ENCODE measurements around the gene DNAAF1.
"Not testable (repeated sequence)": the region's sequence is repeated elsewhere in the genome, so short reads cannot be mapped to it uniquely, and the experiment has no call there.

The DNAAF1 gene

GRCh38 chr16:84116720-84117493 lies 28.2 kb upstream of the DNAAF1 start, which contains the start of gene MBTPS1:
MBTPS1 (minus strand) TSS chr16:84116942; CDS start chr16:84101783, 15,159 bp downstream.
- peak within 1 kb of the TSS; percentile 60 for H3K4me3 ChIP-seq (ENCODE audit: severe bottlenecking)
- peak; percentile 99 for DNase-seq (ENCODE audit: low spot score)
- H3K27ac ChIP-seq (ENCODE audit: poor library complexity, severe bottlenecking): peak within 1 kb of the TSS; percentile 58
- H3K9me3 ChIP-seq (ENCODE audit: severe bottlenecking): no peaks in the 10 kb centered on the region
- peak; percentile 91 for ATAC-seq (ENCODE audit: low read depth)
- H3K27me3 ChIP-seq (ENCODE audit: insufficient read depth, poor library complexity, severe bottlenecking): no peaks in the 10 kb centered on the region
- peaks cover 5% of the 10 kb centered on the region for H3K4me1 ChIP-seq (ENCODE audit: insufficient read depth, poor library complexity, severe bottlenecking)
- peak; percentile 28 for TF ChIP-seq CTCF (IDR thresholded peaks at IDR 0.05; ENCODE audit: poor library complexity, severe bottlenecking)
- H3K36me3 ChIP-seq (ENCODE audit: low read depth): 0 out of 2 replicates have a peak, but pooled peaks cover 5% of the 10 kb centered on the region

GRCh38 chr16:84117494-84117843 lies 27.6 kb upstream of the DNAAF1 start:
- DNase-seq (ENCODE audit: low spot score) (no peak), ATAC-seq (ENCODE audit: low read depth) (no peak)
- Histone ChIP-seq H3K4me3 (ENCODE audit: severe bottlenecking) (peak overlapping the region; percentile 60), H3K36me3 (ENCODE audit: low read depth) (0 out of 2 replicates have a peak, but pooled peaks cover 5% of the 10 kb centered on the region), H3K27me3 (ENCODE audit: insufficient read depth, poor library complexity, severe bottlenecking) (no peaks in the 10 kb centered on the region), H3K9me3 (ENCODE audit: severe bottlenecking) (no peaks in the 10 kb centered on the region), H3K4me1 (ENCODE audit: insufficient read depth, poor library complexity, severe bottlenecking) (peaks cover 5% of the 10 kb centered on the region), H3K27ac (ENCODE audit: poor library complexity, severe bottlenecking) (peak overlapping the region; percentile 58)
- no peak for TF ChIP-seq CTCF (IDR thresholded peaks at IDR 0.05; ENCODE audit: poor library complexity, severe bottlenecking)

GRCh38 chr16:84118315-84118714 lies 26.8 kb upstream of the DNAAF1 start:
- not testable (repeated sequence) for H3K9me3 ChIP-seq (ENCODE audit: severe bottlenecking); DNase-seq (ENCODE audit: low spot score); H3K27ac ChIP-seq (ENCODE audit: poor library complexity, severe bottlenecking); ATAC-seq (ENCODE audit: low read depth); H3K27me3 ChIP-seq (ENCODE audit: insufficient read depth, poor library complexity, severe bottlenecking); H3K4me1 ChIP-seq (ENCODE audit: insufficient read depth, poor library complexity, severe bottlenecking); H3K4me3 ChIP-seq (ENCODE audit: severe bottlenecking)
- 0 out of 2 replicates have a peak, but pooled peaks cover 10% of the 10 kb centered on the region for H3K36me3 ChIP-seq (ENCODE audit: low read depth)

- no peak for DNase-seq (ENCODE audit: low spot score)
- H3K36me3 ChIP-seq (ENCODE audit: low read depth): peaks cover 19% of the 10 kb centered on the region
- H3K4me1 ChIP-seq (ENCODE audit: insufficient read depth, poor library complexity, severe bottlenecking): peaks cover 5% of the 10 kb centered on the region
- no peak for ATAC-seq (ENCODE audit: low read depth)
- no peak overlapping the region for H3K4me3 ChIP-seq (ENCODE audit: severe bottlenecking)
- H3K27ac ChIP-seq (ENCODE audit: poor library complexity, severe bottlenecking): no peak overlapping the region
- H3K27me3 ChIP-seq (ENCODE audit: insufficient read depth, poor library complexity, severe bottlenecking): no peaks in the 10 kb centered on the region
- peaks cover 2% of the 10 kb centered on the region for H3K9me3 ChIP-seq (ENCODE audit: severe bottlenecking)
- TF ChIP-seq CTCF (IDR thresholded peaks at IDR 0.05; ENCODE audit: poor library complexity, severe bottlenecking): no peak
These were observed 25.7 kb upstream of the DNAAF1 start for GRCh38 chr16:84119368-84119767.

DNA sequence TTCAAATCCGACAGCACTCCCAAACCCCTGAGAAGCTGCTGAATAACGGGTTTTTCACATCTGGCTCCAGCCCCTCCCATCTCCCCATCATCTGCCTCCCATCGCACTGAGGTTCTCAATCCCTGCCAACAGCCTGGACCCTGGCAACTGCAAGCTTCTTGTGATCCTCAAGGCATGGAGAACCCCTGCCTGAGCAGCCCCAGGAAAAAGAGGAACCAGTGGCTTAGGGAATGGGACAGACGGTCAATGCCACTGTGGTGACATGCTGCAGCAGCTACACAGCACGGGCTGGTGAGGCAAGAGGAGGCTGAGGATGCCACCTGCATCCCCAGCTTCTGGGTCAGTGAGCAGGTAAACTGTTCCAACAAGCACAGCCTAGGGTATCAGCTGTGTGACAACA lies 25.1 kb upstream of the DNAAF1 start:
- H3K4me1 ChIP-seq (ENCODE audit: insufficient read depth, poor library complexity, severe bottlenecking): peaks cover 5% of the 10 kb centered on the region
- H3K9me3 ChIP-seq (ENCODE audit: severe bottlenecking): peaks cover 2% of the 10 kb centered on the region
- H3K27ac ChIP-seq (ENCODE audit: poor library complexity, severe bottlenecking): no peak overlapping the region
- no peaks in the 10 kb centered on the region for H3K27me3 ChIP-seq (ENCODE audit: insufficient read depth, poor library complexity, severe bottlenecking)
- TF ChIP-seq CTCF (IDR thresholded peaks at IDR 0.05; ENCODE audit: poor library complexity, severe bottlenecking): no peak
- no peak for ATAC-seq (ENCODE audit: low read depth)
- H3K4me3 ChIP-seq (ENCODE audit: severe bottlenecking): no peak overlapping the region
- no peak for DNase-seq (ENCODE audit: low spot score)
- peaks cover 19% of the 10 kb centered on the region for H3K36me3 ChIP-seq (ENCODE audit: low read depth)

Data from RWPE2 (cell line).